WI38 (cell line): ENCODE results near the gene UNC119B.

Source experiments
- H3K4me3 ChIP-seq: 2 replicates; pipeline ENCODE4 v1.5.1; 2011; ENCODE audit warnings: low read depth, mild to moderate bottlenecking, control low read depth, low read length
- TF ChIP-seq, protein P1 (sequence below): IDR thresholded peaks from 2 replicates; pipeline ENCODE4 v1.5.1; 2012; ENCODE audit warnings: low read depth, mild to moderate bottlenecking, control low read depth, low read length

UNC119B gene

DNA sequence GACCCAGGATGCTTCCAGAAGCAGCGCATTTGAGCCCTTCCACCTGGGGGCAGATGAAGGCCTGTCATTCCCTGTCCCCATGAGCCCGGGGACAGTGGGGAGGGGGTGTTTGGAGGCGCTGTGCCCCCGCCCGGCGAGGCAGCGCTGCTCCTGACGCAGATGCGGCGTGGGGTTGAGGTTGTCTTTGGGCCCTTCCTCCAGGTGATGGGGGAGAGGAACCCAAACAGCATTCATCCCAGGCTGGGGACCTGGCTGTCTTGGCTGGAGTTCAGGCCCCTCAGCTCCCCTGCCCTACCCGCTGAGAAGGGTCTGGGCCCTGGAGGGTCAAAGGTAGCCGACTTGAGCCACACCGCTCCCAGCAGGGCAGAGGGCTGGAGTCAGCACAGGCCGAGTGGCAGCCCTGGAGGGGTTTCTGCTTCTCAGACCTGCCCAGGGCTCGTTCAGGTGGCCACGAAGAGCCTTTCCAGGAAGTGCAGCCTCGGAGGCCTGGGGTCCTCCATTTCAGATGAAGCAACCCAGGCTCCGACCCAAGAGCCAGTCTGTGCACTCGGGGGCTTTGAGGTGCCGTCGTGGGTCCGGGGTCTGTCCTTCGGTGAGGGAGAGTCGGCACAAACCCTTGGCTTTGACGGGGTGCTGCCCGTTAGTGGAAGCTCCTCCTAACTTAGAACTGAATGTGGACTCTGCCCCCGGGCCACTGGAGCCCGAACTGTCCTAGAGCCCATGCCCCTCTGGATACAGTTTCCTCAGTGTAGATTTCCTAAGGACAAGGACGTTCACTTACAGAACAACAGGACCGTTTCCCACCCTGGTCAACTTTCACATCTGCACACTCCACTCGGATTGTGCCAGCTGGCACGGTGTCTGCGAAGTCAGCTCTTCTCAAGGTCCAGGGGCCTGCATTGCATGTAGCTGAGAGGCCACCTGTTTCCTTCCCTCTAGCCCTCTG lies 31.5 kb downstream of the UNC119B start:
- H3K4me3 ChIP-seq, result no peak overlapping the region
- TF ChIP-seq, protein P1, sequence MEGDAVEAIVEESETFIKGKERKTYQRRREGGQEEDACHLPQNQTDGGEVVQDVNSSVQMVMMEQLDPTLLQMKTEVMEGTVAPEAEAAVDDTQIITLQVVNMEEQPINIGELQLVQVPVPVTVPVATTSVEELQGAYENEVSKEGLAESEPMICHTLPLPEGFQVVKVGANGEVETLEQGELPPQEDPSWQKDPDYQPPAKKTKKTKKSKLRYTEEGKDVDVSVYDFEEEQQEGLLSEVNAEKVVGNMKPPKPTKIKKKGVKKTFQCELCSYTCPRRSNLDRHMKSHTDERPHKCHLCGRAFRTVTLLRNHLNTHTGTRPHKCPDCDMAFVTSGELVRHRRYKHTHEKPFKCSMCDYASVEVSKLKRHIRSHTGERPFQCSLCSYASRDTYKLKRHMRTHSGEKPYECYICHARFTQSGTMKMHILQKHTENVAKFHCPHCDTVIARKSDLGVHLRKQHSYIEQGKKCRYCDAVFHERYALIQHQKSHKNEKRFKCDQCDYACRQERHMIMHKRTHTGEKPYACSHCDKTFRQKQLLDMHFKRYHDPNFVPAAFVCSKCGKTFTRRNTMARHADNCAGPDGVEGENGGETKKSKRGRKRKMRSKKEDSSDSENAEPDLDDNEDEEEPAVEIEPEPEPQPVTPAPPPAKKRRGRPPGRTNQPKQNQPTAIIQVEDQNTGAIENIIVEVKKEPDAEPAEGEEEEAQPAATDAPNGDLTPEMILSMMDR, result no peak

DNA sequence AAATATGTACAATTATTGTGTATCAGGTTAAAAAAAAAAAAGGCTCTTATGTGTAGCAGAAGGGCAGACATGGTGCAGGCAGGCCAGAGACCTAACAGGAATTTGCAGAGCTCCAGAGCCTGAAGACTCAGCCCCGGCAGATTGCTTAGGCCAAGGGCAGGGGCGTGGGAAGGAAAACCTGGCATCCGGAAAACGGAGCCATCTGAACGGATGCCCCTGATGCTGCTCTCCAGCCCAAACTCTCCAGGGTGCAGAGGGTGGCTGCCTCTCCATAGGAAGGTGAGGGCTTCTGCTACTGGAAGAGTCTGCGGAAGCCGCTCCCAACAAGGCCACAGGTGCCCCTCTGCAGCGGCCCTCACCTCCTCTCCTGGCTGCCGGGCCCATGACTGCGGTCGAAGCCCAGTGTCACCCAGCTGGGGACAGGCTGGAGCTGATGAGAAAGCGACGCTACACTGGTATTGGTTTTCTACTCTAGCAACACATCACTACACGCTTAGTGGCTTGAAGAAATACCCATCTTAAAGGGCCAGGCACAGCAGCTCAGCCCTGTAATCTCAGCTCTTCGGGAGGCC lies 34.8 kb downstream of the UNC119B start:
- TF ChIP-seq, protein P1, result no peak
- H3K4me3 ChIP-seq, result no peak overlapping the region

DNA sequence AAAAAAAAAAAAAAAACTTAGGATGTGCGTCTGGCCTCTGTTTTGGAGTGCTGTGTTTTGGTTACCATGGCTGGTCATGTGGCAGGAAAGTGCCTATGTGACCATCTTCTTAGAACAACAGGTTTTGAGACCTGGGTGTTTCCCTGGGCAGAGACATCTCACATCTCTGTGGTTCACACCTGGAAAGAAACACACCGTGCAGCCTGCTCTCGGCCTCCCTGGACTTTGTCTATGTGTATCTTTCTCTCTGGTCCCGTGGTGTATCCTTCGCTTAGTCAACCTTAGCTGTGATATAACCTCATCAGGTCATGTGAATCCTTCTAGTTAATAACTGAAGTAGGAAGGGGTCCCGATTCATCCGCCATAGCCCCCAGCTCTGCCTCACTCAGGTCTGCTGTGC lies 38.0 kb downstream of the UNC119B start:
- TF ChIP-seq, protein P1, result no peak
- H3K4me3 ChIP-seq, result no peak overlapping the region

DNA sequence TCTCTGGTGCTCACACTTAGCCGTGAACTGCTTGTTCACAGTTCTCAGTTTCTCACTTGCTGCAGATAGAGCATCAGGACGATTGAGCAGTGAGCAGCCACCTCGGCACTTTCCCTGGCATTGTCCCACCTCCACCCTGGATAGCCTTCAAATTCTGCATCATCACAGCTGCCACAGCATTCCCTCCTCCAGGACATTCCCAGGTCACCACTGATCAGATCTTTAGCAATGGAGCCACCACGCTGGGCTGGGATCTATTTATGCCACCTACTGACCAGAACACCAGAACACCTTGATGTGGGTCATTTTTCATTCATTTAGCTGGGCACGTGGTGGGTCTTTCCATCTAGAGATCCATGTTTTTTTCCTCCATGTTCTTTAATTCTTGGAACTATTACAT lies 39.0 kb downstream of the UNC119B start:
- no peak overlapping the region for H3K4me3 ChIP-seq
- TF ChIP-seq, protein P1, result no peak

DNA sequence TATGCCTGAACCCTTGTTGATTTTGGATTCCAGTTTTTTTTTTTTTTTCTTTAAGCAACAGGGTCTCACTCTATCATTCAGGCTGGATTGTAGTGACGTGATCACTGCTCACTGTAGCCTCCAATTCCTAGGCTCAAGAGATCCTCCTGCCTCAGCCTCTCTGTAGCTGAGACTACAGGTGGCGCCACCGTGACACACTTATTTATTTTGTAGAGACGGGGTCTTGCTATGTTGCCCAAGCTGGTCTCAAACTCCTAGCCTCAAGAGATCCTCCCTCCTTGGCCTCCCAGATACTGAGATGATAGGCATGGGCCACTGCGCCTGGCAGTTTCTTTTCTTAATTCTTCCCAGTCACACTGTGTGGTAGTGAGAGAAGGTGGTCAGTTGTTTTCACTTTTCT lies 40.5 kb downstream of the UNC119B start:
- no peak overlapping the region for H3K4me3 ChIP-seq

DNA sequence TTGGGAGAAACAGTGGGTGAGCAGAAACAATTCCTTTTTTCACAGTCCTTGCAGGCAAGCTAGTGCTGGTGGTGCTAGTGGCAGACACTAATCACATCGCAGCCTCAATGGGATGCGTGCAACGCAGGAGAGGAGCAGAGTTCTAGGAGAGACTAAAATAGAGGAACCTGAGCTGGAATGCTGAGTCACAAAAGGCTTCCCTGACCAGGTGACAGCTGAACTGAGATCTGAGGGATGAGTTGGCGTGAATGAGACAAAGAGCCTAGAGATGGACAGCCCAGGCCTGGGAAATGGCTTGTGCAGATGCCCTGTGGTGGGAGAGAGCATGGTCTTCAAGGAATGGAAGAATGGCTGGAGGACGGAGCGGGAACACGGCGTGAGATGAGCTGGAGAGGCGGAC lies 41.1 kb downstream of the UNC119B start:
- TF ChIP-seq, protein P1, result no peak
- no peak overlapping the region for H3K4me3 ChIP-seq

More for the DNA sequence above, 40.5 kb downstream of the UNC119B start:
- TF ChIP-seq, protein P1, result no peak

DNA sequence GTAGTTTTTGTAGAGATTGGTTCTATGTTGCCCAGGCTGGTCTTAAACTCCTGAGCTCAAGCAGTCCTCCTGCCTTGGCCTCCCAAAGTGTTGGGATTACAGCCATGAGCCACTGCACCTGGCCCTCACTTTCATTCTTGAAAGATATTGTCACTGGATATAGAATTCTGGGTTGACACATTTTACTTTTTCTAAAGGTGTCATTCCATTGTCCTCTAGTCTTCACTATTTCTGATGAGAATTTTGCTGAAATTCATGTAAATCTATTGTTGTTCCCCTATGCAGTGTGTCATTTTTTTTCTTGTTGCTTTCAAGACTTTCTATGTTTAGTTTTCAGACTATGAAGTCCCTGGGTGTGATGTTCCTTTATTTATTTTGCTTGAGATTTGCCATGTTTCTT lies 44.5 kb downstream of the UNC119B start:
- no peak overlapping the region for H3K4me3 ChIP-seq
- TF ChIP-seq, protein P1, result no peak
